Measurements from ENCODE around the gene DPYSL3.
A peak's percentile ranks its signal among the peaks of the same experiment; 100 is the strongest.

The DPYSL3 gene

GRCh38 chr5:147403651-147404640 is 105.9 kb downstream of the DPYSL3 start:
- no peak for DNase-seq (ENCODE audit: low spot score)

DNA sequence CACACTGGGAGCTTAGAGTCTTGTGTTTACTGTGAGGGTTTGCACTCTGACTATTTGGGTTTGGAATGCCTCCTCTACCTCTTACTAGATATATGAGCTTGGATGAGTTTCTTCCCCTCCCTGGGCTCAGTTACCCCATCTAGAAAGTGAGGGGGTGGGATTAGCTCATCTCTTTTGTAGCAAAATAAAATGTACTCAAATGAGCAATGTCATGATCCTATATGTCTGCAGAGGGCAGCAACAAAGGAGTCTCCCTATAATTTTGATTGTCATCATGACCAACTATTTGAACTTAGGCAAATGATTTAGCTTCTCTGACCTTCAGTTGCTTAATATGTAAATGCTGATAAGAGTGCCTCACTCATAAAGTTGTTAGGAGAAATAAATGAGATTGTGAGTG is 109.0 kb downstream of the DPYSL3 start:
- no peak for DNase-seq (ENCODE audit: low spot score)

DNA sequence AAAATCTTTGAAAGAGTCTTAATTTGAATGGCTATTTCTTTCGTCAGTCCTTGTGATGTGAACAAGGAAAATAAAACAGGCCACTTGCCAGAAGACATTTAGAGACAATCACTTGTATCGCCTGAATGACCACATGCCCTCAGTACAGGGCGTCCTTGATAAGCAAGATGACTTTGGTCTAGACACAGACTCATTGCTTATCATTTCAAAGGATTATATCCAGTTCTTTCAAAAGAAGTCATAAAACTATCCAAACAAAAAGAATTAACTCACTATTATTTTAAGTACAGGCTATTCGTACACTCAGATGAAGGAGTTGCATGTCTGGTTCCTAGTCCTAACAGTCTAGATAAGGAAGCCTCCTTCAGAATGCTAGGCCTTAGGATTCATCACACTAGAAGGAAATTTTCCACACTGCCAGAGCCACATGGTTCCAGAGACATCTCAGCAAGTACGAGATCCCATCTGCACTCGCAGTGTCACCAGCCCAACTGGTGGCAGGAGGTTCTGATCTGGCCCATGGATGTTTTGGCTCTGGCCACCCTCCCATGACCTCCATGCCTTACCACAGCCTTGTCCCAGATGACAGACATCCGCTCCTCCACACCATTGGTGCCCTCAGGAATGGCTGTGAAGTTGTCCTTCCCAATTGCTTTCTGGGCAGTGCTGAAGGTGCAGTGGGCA is 109.6 kb downstream of the DPYSL3 start:
- DNase-seq (ENCODE audit: low spot score), result no peak

DNA sequence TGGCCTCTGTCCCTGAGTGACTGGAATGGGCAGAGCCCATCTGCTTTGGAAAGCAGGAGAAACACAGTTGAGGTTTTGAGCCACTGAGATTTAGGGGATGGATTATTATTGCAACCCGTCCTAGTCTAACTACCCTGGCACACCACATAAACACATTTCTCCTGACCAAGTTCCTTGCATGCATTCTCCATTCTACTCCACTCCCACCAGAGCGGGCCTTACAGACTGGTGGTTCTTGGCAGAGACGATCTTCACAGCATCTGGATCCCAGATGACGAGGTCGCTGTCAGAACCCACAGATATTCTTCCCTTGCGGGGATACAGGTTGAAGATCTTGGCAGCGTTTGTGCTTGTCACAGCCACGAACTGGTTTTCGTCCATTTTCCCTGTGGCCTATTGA is 111.0 kb downstream of the DPYSL3 start:
- DNase-seq (ENCODE audit: low spot score), result no peak

GRCh38 chr5:147397616-147398015 is 112.3 kb downstream of the DPYSL3 start:
- DNase-seq (ENCODE audit: low spot score), result peak; percentile 12

- no peak for DNase-seq (ENCODE audit: low spot score)
Observed at GRCh38 chr5:147396070-147396823, 113.6 kb downstream of the DPYSL3 start.

GRCh38 chr5:147393874-147394672 is 115.8 kb downstream of the DPYSL3 start:
- no peak for DNase-seq (ENCODE audit: low spot score)

- peak; percentile 38 for DNase-seq (ENCODE audit: low spot score)
Observed at GRCh38 chr5:147391781-147392180, 118.1 kb downstream of the DPYSL3 start.

GRCh38 chr5:147390654-147391225 is 119.1 kb downstream of the DPYSL3 start:
- no peak for DNase-seq (ENCODE audit: low spot score)

DNA sequence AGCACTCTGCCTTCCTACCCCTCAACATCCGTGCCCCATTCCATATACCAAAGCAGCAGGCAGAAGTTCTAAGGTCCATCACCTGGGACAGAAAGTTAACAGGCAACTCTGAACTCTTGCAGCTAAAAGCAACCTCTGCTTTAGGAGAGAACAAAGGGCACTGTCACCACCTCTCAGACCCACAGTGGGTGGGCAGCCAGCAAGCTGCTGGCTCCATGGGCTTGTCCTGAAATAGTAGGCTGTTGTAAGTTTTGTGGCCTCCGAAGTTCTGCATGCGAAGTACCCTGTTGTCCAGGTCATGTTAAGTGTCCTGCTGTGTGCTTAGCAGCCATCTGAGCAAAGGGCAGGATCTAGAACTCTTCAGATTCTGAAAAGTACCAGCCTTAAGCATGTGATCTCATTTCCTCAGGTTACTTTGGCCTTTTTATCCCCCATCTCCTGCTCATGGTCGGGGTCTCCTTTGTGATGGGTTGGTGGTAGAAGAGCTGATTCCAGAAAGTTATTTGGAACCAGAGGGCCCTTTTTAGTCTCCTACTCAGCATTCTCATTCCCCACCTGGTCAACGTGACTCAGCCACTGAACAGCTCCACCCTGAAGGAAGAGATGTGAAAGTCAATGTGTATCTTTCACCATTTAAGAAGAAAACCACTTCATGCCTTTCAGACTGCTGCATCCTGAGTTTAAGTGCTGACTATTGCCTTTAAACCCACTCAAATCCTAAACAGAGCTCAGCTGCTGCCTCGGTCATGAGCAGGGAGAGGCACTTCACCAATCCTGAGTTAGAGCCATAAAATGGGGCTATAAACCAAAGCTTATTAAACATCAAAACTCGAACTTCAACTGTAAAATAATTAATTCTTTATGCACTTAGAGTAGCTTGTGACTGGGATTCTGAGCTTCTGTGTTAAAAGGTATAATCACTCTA is 121.4 kb downstream of the DPYSL3 start:
- DNase-seq (ENCODE audit: low spot score), result no peak

DNA sequence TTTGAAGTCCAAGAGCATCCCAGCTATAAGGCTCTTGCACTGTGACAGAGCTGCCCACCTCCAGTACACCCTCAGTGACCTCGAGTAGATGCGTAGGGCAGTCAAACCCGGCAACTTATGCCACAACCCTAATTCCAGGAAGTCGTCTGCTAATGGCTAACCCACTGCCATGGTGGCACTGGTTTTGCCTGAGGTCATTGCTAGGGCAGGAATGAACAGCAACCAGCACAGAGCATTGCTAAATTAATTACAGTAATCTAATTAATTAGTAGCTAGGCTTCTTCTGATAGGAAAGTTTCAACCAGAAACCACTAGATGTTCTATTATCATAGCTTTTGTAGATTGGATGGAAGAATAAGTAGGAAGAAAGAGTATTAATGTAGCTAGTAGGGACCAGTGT is 122.8 kb downstream of the DPYSL3 start:
- no peak for DNase-seq (ENCODE audit: low spot score)

GRCh38 chr5:147384346-147385193 is 125.3 kb downstream of the DPYSL3 start:
- no peak for DNase-seq (ENCODE audit: low spot score)

DNA sequence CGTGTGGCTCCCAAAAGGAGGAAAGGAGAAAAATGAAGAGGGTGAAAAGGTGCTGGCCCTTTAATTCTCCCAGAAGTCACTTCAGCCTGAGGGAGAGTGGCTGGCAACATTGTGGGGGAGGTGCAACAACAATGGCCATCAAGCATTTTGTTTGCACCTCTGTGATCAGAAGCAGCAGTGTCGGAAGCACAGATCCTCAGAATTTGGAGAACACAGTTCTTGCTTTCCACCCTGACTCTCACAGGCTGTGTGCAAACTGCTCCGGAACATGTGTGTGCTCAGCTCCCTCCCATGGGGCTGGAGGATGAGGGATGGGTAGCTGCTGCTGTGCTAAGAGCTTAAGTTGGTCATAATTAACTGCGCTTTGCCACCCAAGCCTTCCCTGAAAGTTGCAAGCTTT is 127.1 kb downstream of the DPYSL3 start:
- DNase-seq (ENCODE audit: low spot score), result no peak

- DNase-seq (ENCODE audit: low spot score), result no peak
Observed at GRCh38 chr5:147381555-147381954, 128.3 kb downstream of the DPYSL3 start.

- no peak for DNase-seq (ENCODE audit: low spot score)
Observed at GRCh38 chr5:147377682-147378081, 132.2 kb downstream of the DPYSL3 start.

DNA sequence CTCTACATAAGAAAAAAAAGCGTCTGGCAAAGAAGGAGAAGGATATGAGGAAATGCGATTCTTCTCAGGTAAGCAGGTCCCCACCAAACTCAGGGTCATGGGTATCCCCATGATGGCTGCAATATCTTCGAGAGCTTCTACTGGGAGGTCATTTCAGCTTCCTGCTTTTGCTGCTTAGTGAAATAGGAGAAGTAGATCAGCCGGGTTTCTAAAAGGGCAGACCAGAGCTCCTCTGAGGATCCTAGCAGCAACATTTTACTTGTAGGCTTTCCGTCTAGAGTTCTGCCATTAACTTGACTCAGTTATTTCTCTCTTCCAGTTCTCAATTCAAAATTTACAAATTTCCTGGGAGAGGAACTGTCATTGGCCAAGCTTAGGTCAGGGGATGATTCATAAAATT is 134.7 kb downstream of the DPYSL3 start:
- no peak for DNase-seq (ENCODE audit: low spot score)

GRCh38 chr5:147373328-147373727 is 136.5 kb downstream of the DPYSL3 start:
- DNase-seq (ENCODE audit: low spot score), result no peak

- no peak for DNase-seq (ENCODE audit: low spot score)
Observed at GRCh38 chr5:147372191-147372590, 137.7 kb downstream of the DPYSL3 start.

DNA sequence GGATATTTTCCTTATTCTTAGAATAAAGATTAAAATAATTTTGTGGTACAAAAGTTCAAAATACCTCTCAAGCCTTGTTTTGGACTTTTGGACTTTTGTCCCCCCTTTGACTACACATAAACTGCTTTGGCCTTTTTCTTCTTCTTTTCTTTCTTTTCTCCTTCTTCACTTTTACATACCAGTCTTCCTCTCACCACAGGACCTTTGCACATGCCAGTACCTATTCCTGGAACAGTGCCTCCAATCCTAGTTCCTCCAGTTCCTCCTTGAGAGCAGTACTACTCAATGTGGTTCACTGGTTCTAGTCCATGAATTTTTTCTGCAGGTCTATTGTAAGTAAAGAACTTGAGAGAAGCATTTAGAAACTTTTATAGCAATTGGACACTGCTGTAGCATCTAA is 138.6 kb downstream of the DPYSL3 start:
- no peak for DNase-seq (ENCODE audit: low spot score)
